Effector CD8-positive, alpha-beta T cell (primary cell): ENCODE results near the gene EML4.

Experiments
- DNase-seq: peaks from one replicate; lab custom pipeline; 2025; lab: John Stamatoyannopoulos, UW

The EML4 gene

DNA sequence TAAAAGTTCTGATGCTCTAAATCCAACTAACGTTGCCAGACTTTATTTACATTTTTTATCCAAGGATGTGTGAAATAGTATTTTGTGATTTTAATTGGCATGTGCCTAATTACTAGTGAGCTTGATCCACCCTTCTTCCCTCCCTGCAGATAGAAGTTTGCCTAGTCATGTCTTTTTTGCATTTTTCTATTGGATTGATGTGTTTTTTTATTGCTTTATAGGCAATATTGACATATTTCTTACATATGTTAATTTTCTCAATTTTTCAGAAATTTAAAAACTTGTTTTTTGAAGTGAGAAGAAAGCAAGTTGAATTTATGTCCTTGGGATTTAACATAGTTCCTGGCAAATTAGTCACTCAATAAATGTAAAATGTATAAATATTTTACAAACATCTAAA lies 56.4 kb downstream of the EML4 start:
- DNase-seq, result no peak

GRCh38 chr2:42227491-42227890 lies 58.3 kb downstream of the EML4 start:
- DNase-seq, result no peak

DNA sequence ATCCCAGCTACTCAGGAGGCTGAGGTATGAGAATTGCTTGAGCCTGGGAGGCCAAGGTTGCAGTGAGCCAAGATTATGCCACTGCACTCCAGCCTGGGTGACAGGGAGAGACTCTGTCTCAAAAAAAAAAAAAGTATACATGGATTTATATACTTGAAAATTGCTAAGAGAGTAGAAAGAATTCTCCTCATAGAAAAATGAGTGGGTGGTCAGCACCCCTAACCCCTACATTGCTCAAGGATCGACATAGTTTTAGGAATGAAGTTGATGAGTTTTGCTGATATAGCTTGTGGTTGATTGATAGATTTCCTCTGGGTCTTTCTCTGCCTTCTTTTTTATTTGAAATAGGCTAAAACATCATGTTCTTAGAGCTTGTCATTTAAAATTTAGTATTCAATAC lies 58.9 kb downstream of the EML4 start:
- DNase-seq, result no peak

GRCh38 chr2:42229949-42230348 lies 60.8 kb downstream of the EML4 start:
- DNase-seq, result no peak

DNA sequence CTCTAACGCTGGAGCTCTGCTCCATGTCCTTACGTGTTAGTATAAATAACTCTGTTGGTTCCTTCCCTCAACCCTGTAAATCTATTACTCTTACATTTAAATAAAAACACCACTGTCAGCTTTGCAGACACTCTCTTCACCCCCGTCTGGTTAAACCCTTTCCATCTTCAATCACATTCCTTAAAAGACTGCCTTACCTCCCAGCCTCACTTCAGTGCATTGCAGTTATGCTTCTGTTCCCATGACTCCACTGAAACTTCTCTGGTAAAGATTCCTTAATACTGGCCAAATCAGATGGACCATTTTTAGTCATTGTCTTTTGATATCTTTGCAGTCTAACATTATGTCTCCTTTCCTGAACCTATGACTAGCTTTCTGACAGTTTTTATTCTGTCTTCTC lies 61.7 kb downstream of the EML4 start:
- no peak for DNase-seq

GRCh38 chr2:42232024-42232423 lies 62.9 kb downstream of the EML4 start:
- DNase-seq, result no peak

DNA sequence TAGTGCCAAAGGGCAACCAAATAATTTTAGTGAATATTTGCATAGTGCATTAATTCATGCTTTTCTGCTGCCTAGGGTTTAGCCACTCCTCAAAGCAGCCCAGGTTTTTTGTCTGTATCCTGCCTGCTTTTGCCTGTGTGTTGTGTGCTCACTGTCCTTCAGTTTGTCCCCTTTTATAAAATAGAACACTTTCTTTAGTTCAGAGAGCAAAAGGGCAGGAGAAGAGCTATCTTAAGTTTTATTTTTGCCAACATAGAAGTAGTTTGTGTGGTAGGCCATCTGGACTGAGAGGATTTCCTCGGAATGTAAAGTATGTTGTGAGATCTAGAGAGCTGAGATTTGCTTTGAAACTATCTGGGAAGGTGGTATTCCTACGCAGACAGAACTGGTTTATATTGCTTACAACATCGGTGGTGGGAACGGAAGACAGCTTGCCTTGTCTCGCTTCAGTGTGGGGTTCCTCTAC lies 64.9 kb downstream of the EML4 start:
- no peak for DNase-seq

- no peak for DNase-seq
These were observed 67.8 kb downstream of the EML4 start for GRCh38 chr2:42236911-42237310.

- DNase-seq, result peak; percentile 1
These were observed 69.6 kb downstream of the EML4 start for GRCh38 chr2:42238644-42239288.

DNA sequence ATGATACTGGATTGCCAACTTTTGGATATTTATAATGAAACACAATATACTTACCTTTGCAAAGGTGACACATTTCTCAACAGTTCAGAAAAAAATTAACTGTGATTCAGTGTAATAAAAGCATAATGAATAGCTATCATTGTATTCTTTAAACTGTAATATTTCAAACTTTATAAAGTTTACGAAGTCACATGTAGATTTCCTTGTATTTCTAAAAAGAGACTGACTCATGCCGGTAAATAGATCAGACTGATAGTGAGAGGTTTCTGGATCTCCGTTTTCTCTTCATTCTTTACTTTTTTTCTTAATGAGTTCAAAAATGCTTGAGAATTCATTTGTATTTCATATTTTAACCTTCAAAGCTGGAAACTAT lies 70.1 kb downstream of the EML4 start:
- no peak for DNase-seq

- DNase-seq, result no peak
These were observed 70.7 kb downstream of the EML4 start for GRCh38 chr2:42239811-42240210.

DNA sequence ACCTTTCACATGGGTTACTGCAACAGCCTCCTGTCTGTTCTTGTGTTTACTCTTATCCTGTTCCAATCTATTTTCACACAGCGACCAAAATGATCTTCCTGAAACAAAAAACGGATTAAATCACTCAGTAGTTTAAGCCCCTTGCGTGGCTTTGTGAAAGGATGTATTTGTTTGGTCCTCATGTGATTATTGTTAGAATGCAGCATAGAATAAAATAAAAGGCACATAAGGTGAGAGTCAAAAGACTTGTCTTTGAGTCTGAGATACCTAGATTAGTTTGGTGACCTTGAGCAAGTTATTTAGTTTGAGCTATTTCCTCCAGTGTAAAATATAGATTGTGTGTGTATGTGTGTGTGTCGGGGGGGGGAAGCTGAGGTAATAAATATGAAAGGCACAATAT lies 72.4 kb downstream of the EML4 start:
- no peak for DNase-seq

GRCh38 chr2:42243297-42243696 lies 74.1 kb downstream of the EML4 start:
- no peak for DNase-seq

- no peak for DNase-seq
These were observed 75.4 kb downstream of the EML4 start for GRCh38 chr2:42244520-42244919.

GRCh38 chr2:42245396-42245795 lies 76.2 kb downstream of the EML4 start:
- no peak for DNase-seq

- DNase-seq, result no peak
These were observed 77.4 kb downstream of the EML4 start for GRCh38 chr2:42246562-42246961.

DNA sequence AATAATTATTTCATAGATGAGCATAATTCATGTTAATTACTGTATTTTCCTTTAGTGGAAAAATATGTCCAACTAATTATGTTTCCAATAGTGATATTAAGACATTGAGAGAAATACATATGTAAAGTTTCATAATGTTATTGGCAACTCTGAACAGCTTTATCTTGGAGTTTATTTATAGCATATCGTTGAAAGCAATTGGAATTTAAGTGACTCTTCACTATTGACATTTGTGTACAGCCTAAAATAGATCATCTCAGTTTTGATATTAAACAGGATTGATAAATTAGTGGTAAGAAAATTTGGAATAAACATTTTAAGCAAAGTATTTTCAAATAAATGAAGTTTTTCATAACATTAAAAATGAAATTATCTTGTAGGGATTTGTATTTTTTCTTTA lies 79.7 kb downstream of the EML4 start:
- no peak for DNase-seq

DNA sequence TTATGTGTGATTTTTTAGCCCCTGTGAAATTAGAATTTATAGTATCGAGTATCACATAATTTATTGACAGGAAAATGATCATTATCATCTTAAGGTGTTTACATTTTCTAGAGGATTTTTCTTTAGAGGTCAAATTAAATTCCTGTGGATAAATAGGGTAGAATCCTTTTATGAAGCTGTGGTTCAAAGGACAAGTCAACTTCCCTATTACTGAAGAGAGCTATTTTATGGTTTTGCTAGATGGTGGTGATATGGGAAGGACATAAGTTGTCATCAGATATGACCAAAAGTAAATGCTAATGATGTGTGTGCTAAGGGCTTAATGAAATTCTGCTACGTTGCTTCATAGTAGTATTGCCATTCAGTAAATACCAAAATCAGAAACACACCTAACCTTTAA lies 80.1 kb downstream of the EML4 start:
- DNase-seq, result no peak

- no peak for DNase-seq
These were observed 80.7 kb downstream of the EML4 start for GRCh38 chr2:42249887-42250286.

GRCh38 chr2:42250925-42251324 lies 81.8 kb downstream of the EML4 start:
- DNase-seq, result no peak

DNA sequence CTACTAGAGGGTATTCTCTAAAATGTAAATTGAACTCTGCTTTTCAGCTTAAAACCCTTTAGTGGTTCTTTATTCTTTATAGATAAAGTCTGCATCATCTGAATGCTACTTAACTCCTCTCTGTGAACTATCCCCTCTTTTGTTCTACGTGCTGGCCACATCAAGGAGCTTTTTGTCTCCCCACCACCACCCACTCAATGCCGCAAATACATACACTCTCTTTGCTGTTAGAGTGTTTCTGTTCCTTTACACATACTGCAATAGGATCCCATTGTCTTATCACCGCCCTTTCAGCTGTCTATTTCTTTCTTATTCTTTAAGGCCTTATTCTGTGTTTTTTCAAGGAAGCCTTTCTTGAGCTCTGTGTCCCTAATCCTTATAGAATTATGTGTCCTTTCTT lies 83.3 kb downstream of the EML4 start:
- DNase-seq, result no peak

DNA sequence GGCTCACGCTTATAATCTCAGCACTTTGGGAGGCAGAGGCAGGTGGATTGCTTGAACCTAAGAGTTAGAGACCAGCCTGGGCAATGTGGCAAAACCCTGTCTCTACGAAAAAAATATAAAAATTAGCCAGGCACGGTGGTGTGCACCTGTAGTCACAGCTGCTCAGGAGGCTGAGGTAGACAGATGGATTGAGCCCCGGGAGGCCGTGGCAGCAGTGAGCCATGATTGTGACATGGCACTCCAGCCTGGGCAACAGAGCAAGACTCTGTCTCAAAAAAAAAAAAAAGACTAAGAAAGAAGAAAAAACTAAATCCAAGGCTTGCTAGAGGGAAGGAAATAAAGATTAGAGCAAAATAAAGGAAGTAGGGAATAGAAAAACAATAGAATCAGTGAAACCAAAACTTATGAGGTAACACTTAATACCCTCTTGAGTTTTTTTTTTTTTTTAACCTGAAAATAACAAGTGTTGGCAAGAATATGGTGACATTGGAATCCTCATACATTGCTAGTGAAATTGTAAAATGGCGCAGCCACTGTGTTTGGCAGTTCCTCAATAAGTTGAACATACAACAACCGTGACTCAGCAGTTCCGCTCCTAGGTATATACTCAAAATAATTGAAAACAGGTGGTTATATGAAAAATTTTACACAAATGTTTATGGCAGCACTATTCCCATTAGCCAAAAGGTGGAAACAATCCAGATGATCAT lies 85.2 kb downstream of the EML4 start:
- no peak for DNase-seq

- DNase-seq, result no peak
These were observed 87.4 kb downstream of the EML4 start for GRCh38 chr2:42256505-42256904.
